Activated CD8-positive, alpha-beta memory T cell treated with anti-CD3 and anti-CD28 coated beads for 36 hours (primary cell): ENCODE results near the gene PKIG. TPM values are rescaled to one million over a fixed set of nuclear protein-coding genes. Genes with fewer than 3 reads are reported as not detected.

ENCODE experiments used
- CTCF ChIA-PET: fragments of 350-600 bp; sonication (Branson Sonifier 250); formaldehyde crosslinking; loops from one replicate; lab custom pipeline; 2021; ENCODE audit warnings: antibody characterized with exemption; lab: Charles Lee
- POLR2A ChIA-PET: fragments of 350-600 bp; sonication (Branson Sonifier 250); formaldehyde crosslinking; loops from one replicate; lab custom pipeline; 2021; ENCODE audit warnings: antibody characterized with exemption; lab: Charles Lee
- total RNA-seq, 2 experiments: library from RNA; stranded (reverse); gene quantifications; one replicate each; pipeline ENCODE4 v1.2.3, GENCODE V29; 2021

PKIG gene
- total RNA-seq, 2 experiments from 2014 or later: 4.4 to 4.7 TPM

GRCh38 chr20:44590980-44591778 is 8.8 kb downstream of the PKIG start:
- ChIA-PET CTCF (no interaction called here), POLR2A (no interaction called here)

- ChIA-PET CTCF (no interaction called here), POLR2A (no interaction called here)
Observed at GRCh38 chr20:44592366-44592765, 10.0 kb downstream of the PKIG start.

- ChIA-PET CTCF (no interaction called here), POLR2A (no interaction called here)
Observed at GRCh38 chr20:44593751-44594150, 11.4 kb downstream of the PKIG start.

GRCh38 chr20:44594730-44595129 is 12.4 kb downstream of the PKIG start:
- CTCF ChIA-PET: no interaction called here
- POLR2A ChIA-PET: no interaction called here

GRCh38 chr20:44596010-44596409 is 13.6 kb downstream of the PKIG start:
- POLR2A ChIA-PET: no interaction called here

GRCh38 chr20:44596876-44597275 is 14.5 kb downstream of the PKIG start:
- POLR2A ChIA-PET: no interaction called here
- CTCF ChIA-PET: no interaction called here

More at GRCh38 chr20:44596010-44596409, 13.6 kb downstream of the PKIG start:
- CTCF ChIA-PET: no interaction called here

- POLR2A ChIA-PET: interaction anchor here (0.5 kb wide), 1 partner anchor 184 kb away, joined by 4 read pairs; no protein-coding TSS in a partner anchor
- CTCF ChIA-PET: interaction anchor here (1.7 kb wide), 1 partner anchor 12 kb away, joined by 7 read pairs; no protein-coding TSS in a partner anchor
Observed at GRCh38 chr20:44597516-44597915, 15.1 kb downstream of the PKIG start.

GRCh38 chr20:44597930-44598329 is 15.6 kb downstream of the PKIG start:
- ChIA-PET POLR2A (no interaction called here), CTCF (interaction anchor here (1.7 kb wide), 1 partner anchor 12 kb away, joined by 7 read pairs; no protein-coding TSS in a partner anchor)

- ChIA-PET POLR2A (no interaction called here), CTCF (interaction anchor here (0.7 to 1.7 kb wide), 2 partner anchors 11 to 47 kb away, joined by 3 to 7 read pairs; no protein-coding TSS in a partner anchor)
Observed at GRCh38 chr20:44598423-44599305, 16.3 kb downstream of the PKIG start.

GRCh38 chr20:44599715-44600114 is 17.3 kb downstream of the PKIG start:
- ChIA-PET CTCF (no interaction called here), POLR2A (no interaction called here)

GRCh38 chr20:44600301-44600700 is 17.9 kb downstream of the PKIG start:
- POLR2A ChIA-PET: no interaction called here
- CTCF ChIA-PET: no interaction called here

GRCh38 chr20:44600758-44601201 is 18.4 kb downstream of the PKIG start:
- CTCF ChIA-PET: no interaction called here
- POLR2A ChIA-PET: no interaction called here

GRCh38 chr20:44601236-44601671 is 18.9 kb downstream of the PKIG start:
- ChIA-PET POLR2A (no interaction called here), CTCF (no interaction called here)

- ChIA-PET POLR2A (no interaction called here), CTCF (no interaction called here)
Observed at GRCh38 chr20:44601801-44602204, 19.4 kb downstream of the PKIG start.

- CTCF ChIA-PET: interaction anchor here (0.7 kb wide), 1 partner anchor 72 kb away, joined by 4 read pairs; no protein-coding TSS in a partner anchor
- POLR2A ChIA-PET: interaction anchor here (0.8 kb wide), 1 partner anchor 15 kb away, joined by 3 read pairs; no protein-coding TSS in a partner anchor
Observed at GRCh38 chr20:44603327-44603726, 20.9 kb downstream of the PKIG start.

- ChIA-PET POLR2A (no interaction called here), CTCF (interaction anchor here (0.6 to 2.3 kb wide), 3 partner anchors 76 to 915 kb away, joined by 3 to 12 read pairs (median 4); no protein-coding TSS in a partner anchor)
Observed at GRCh38 chr20:44606725-44607441, 24.5 kb downstream of the PKIG start.

- ChIA-PET POLR2A (no interaction called here), CTCF (interaction anchor here (0.7 to 2.4 kb wide), 11 partner anchors 11 to 411 kb away, joined by 3 to 17 read pairs (median 4); partner anchors contain the start of gene FITM2)
Observed at GRCh38 chr20:44609006-44609515, 26.7 kb downstream of the PKIG start.

- POLR2A ChIA-PET: no interaction called here
- CTCF ChIA-PET: interaction anchor here (0.6 to 2.4 kb wide), 18 partner anchors 11 to 396 kb away, joined by 3 to 17 read pairs (median 4); partner anchors contain the start of gene FITM2
Observed at GRCh38 chr20:44609516-44610312, 27.3 kb downstream of the PKIG start.
